Spleen (tissue), 11 donors: ENCODE results near the gene HRG. TPM values are rescaled to one million over a fixed set of nuclear protein-coding genes. Genes with fewer than 3 reads are reported as not detected.

ENCODE experiments used
- DNase-seq: peaks from one replicate; pipeline ENCODE4 v3.0.0-alpha.2; 2020
- H3K27ac ChIP-seq, 8 donors: fragments of 200-600 bp; sonication (generic) in 7 of 8; 1 replicate in 4 of 8; 2 replicates in 4 of 8; pipeline versions ENCODE4 v1.5.0 to v1.8.0; 2016 to 2021; ENCODE audit warnings: inconsistent platforms in 4 of 8, mild to moderate bottlenecking in 4 of 8, moderate library complexity in 1 of 8
- H3K27me3 ChIP-seq, 7 donors: fragments of 200-600 bp; sonication (generic) in 6 of 7; replicated peaks in 1 of 7; 1 replicate in 4 of 7; 2 replicates in 3 of 7; pipeline versions ENCODE4 v1.5.0 to v1.8.0; 2016 to 2021; ENCODE audit warnings: inconsistent platforms in 3 of 7, mild to moderate bottlenecking in 1 of 7
- H3K36me3 ChIP-seq, 6 donors: fragments of 200-600 bp; sonication (generic) in 5 of 6; 1 replicate in 4 of 6; 2 replicates in 2 of 6; pipeline versions ENCODE4 v1.5.0 to v1.8.0; 2016 to 2021; ENCODE audit warnings: inconsistent platforms in 2 of 6
- H3K4me1 ChIP-seq, 6 donors: fragments of 200-600 bp; sonication (generic) in 5 of 6; 1 replicate in 3 of 6; 2 replicates in 3 of 6; pipeline versions ENCODE4 v1.5.0 to v1.8.0; 2016 to 2021; ENCODE audit warnings: inconsistent platforms in 3 of 6
- H3K4me3 ChIP-seq, 8 donors: fragments of 200-600 bp; sonication (generic) in 7 of 8; 1 replicate in 4 of 8; 2 replicates in 4 of 8; pipeline versions ENCODE4 v1.5.0 to v1.8.0; 2016 to 2021; ENCODE audit warnings: inconsistent platforms in 4 of 8, mild to moderate bottlenecking in 4 of 8, moderate library complexity in 2 of 8
- H3K9me3 ChIP-seq, 8 donors: fragments of 200-600 bp; sonication (generic) in 7 of 8; 1 replicate in 4 of 8; 2 replicates in 4 of 8; pipeline versions ENCODE4 v1.5.0 to v1.8.0; 2016 to 2021; ENCODE audit warnings: inconsistent platforms in 4 of 8
- CTCF ChIP-seq, 11 experiments: fragments of 200-600 bp in 7 of 11; fragments of 450-650 bp in 4 of 11; sonication (generic) in 4 of 11; IDR thresholded peaks in 8 of 11; conservative IDR thresholded peaks in 3 of 11; 1 replicate in 7 of 11; 2 replicates in 4 of 11; pipeline versions ENCODE4 v1.4.0 to v1.8.0; 2016 to 2021; ENCODE audit warnings: antibody characterized with exemption in 11 of 11, inconsistent platforms in 4 of 11, mild to moderate bottlenecking in 1 of 11
- POLR2A ChIP-seq, 3 donors: fragments of 450-650 bp; IDR thresholded peaks; one replicate each; pipeline ENCODE4 v1.5.1; 2017; ENCODE audit warnings: antibody characterized with exemption in 3 of 3, mild to moderate bottlenecking in 1 of 3
- POLR2AphosphoS5 ChIP-seq, 3 donors: sonication (generic); formaldehyde crosslinking; IDR thresholded peaks; one replicate each; pipeline ENCODE4 v1.5.1; 2017; ENCODE audit warnings: antibody characterized with exemption in 3 of 3
- WGBS, 5 donors: extraction: QIAGEN DNeasy Blood & Tissue Kit in 3 of 5; methylation state at CpG; one replicate each; pipeline versions ENCODE4 v1.1.5 to v1.1.7; 2013 to 2018; 5-methylcytosine and 5-hydroxymethylcytosine counted together
- intact Hi-C: fragments of 100-400 bp; cut with DNase I; formaldehyde crosslinking; loops from one replicate; pipeline ENCODE4 v1.15.0; 2023; ENCODE audit warnings: low total_unique reads
- polyA plus RNA-seq, 3 donors: library from polyadenylated mRNA; stranded (reverse); fragments of 200-250 nt; gene quantifications; one replicate each; pipeline ENCODE4 v1.2.1, GENCODE V29; 2013
- total RNA-seq, 7 donors: library from RNA; depleted of rRNA in 3 of 7; stranded (reverse); fragments of >200 nt in 3 of 7; fragmentation: NEBNext Ultra II Directional in 4 of 7; extraction: Animal tissue kit (Norgen Biotek cat#: 25700) in 4 of 7; gene quantifications; one replicate each; pipeline versions ENCODE4 v1.1.0 to v1.2.1, GENCODE V29; 2016 to 2021
- donor health status: healthy with polysubstance abuse.
- donor health status: DM: no; HTN: no; CAD: no; lungs with moderate emphysema.
- donor health status: DM: no; HTN: no; CAD: no.
- donor health status: Bipolar disorder and iron deficiency.
- donor health status: healthy.
- donor health status: DM: no; HTN: no; CAD: no.
- donor health status: DM: yes; HTN: yes; CAD: no.

The HRG gene
- total and polyA plus RNA-seq, 10 donors, result not detected

GRCh38 chr3:186640473-186640818, 25.4 kb upstream of the HRG start:
- Histone ChIP-seq H3K4me1 (no peaks in the 10 kb centered on the region), H3K9me3 (no peaks in the 10 kb centered on the region), H3K27me3 (peaks cover 0 to 11% (median 0%) of the 10 kb centered on the region in 7 donors), H3K27ac (no peak overlapping the region), H3K36me3 (no peaks in the 10 kb centered on the region), H3K4me3 (no peak overlapping the region)
- no peak for DNase-seq
- intact Hi-C loops, result no loop called here
- WGBS, 5 donors, result 78 to 88% (median 80%) methylated on average over 9 of the region's 9 CpGs
- TF ChIP-seq POLR2A (IDR thresholded peaks at IDR 0.05), result no peak
- no peak for TF ChIP-seq POLR2AphosphoS5 (IDR thresholded peaks at IDR 0.05)
- TF ChIP-seq CTCF (IDR thresholded peaks at IDR 0.05 in 8 of 11, conservative IDR thresholded peaks at IDR 0.05 in 3 of 11), result no peak

GRCh38 chr3:186640929-186641328, 24.9 kb upstream of the HRG start:
- intact Hi-C loops, result no loop called here
- no peaks in the 10 kb centered on the region for H3K9me3 ChIP-seq
- no peak for DNase-seq
- TF ChIP-seq POLR2A (IDR thresholded peaks at IDR 0.05), result no peak
- TF ChIP-seq POLR2AphosphoS5 (IDR thresholded peaks at IDR 0.05), result no peak
- TF ChIP-seq CTCF (IDR thresholded peaks at IDR 0.05 in 8 of 11, conservative IDR thresholded peaks at IDR 0.05 in 3 of 11), result no peak
- H3K4me1 ChIP-seq, result no peaks in the 10 kb centered on the region
- H3K36me3 ChIP-seq, result no peaks in the 10 kb centered on the region
- H3K4me3 ChIP-seq, result no peak overlapping the region
- H3K27me3 ChIP-seq, result peaks cover 0 to 11% (median 0%) of the 10 kb centered on the region in 7 donors
- no peak overlapping the region for H3K27ac ChIP-seq

GRCh38 chr3:186642014-186642413, 23.8 kb upstream of the HRG start:
- Histone ChIP-seq H3K4me3 (no peak overlapping the region), H3K4me1 (no peaks in the 10 kb centered on the region), H3K27me3 (peaks cover 0 to 8% (median 0%) of the 10 kb centered on the region in 7 donors), H3K36me3 (no peaks in the 10 kb centered on the region), H3K9me3 (no peaks in the 10 kb centered on the region), H3K27ac (no peak overlapping the region)
- TF ChIP-seq CTCF (IDR thresholded peaks at IDR 0.05 in 8 of 11, conservative IDR thresholded peaks at IDR 0.05 in 3 of 11), result no peak
- no peak for TF ChIP-seq POLR2A (IDR thresholded peaks at IDR 0.05)
- TF ChIP-seq POLR2AphosphoS5 (IDR thresholded peaks at IDR 0.05), result no peak
- no peak for DNase-seq
- WGBS, 5 donors, result 28 to 34% (median 32%) methylated on average over 3 of the region's 3 CpGs
- intact Hi-C loops, result no loop called here

- intact Hi-C loops, result no loop called here
- Histone ChIP-seq H3K27me3 (peaks cover 0 to 6% (median 0%) of the 10 kb centered on the region in 7 donors), H3K4me1 (no peaks in the 10 kb centered on the region), H3K4me3 (no peak overlapping the region), H3K27ac (no peak overlapping the region), H3K36me3 (no peaks in the 10 kb centered on the region), H3K9me3 (no peaks in the 10 kb centered on the region)
- no peak for DNase-seq
- 58 to 94% (median 79%) methylated on average over 1 of the region's 1 CpG for WGBS, 5 donors
- no peak for TF ChIP-seq POLR2A (IDR thresholded peaks at IDR 0.05)
- no peak for TF ChIP-seq POLR2AphosphoS5 (IDR thresholded peaks at IDR 0.05)
- TF ChIP-seq CTCF (IDR thresholded peaks at IDR 0.05 in 8 of 11, conservative IDR thresholded peaks at IDR 0.05 in 3 of 11), result no peak
These were observed 22.3 kb upstream of the HRG start for GRCh38 chr3:186643493-186643892.
